Measurements from ENCODE around the gene ADGRL3.

DNA sequence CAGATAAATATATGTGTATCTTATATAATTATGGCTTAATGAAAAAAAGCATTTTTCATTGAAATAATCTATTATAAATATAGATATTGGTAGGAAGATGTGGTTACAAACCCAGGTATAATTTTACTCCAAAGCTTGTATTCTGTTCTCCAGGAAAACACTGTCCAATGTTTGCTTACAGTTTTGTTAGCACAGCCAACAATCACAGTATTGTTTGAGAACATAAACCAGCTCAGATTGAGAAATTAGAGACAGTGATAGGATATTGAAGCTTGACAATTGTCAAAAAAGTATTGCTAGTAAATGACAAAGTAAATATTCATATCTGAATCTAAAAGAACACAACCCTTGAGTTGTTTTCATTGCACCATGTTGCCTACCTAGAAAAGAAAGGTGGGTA, 228.8 kb downstream of the ADGRL3 start:
- no peak for TF ChIP-seq EP300 (IDR thresholded peaks at IDR 0.05)
- no peak for TF ChIP-seq POLR2A (IDR thresholded peaks at IDR 0.05)
- no peak for TF ChIP-seq CTCF (IDR thresholded peaks at IDR 0.05)
- no peak for TF ChIP-seq POLR2AphosphoS5 (IDR thresholded peaks at IDR 0.05)
